HPDE6-E6E7 (cell line): ENCODE results near the gene CTDSPL2.
A peak's percentile ranks its signal among the peaks of the same experiment; 100 is the strongest.
"Not testable (repeated sequence)": the region's sequence is repeated elsewhere in the genome, so short reads cannot be mapped to it uniquely, and the experiment has no call there.

Source experiments
- DNase-seq: peaks from one replicate; pipeline ENCODE4 v3.0.0; 2011; ENCODE audit warnings: missing footprints; ENCODE audit errors: extremely low spot score

Gene CTDSPL2

DNA sequence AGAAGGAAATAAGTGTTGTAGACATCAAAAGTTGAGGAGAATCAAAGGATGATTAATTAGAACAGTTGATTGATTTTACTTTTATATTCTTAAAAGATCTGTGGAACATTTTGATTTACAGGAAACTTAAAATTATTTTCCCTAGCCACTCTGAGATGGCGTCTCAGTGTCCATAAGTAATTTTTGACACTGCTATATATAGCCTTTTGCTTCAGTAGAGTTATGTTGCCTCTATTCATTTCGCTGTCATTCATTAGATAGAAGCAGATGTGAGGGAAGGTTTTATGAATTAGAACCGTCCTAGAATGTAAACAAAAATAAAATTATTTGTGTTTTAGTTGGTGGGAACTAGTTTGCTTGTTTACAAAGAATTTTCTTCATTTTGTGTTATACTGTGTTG, 58.5 kb downstream of the CTDSPL2 start:
- DNase-seq = no peak

DNA sequence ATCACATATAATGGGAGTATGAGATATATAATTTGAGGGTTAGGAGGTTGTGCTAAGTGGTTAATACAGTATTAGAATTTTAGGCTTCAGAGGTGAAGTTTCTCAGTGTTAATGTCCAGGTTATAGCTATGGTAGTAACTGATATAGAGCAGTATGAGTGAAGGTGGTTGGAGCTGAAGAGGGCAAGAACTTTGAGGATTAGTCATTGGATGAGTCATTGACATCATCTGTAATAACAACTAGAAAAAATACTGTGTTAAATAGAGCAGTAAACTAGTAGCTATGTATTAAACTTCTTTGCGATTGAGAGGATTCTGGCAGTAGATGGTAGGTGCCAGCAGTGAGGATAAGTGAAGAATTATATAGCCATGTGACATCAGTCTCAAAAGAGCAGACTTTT, 62.0 kb downstream of the CTDSPL2 start:
- DNase-seq = peak; percentile 56

DNA sequence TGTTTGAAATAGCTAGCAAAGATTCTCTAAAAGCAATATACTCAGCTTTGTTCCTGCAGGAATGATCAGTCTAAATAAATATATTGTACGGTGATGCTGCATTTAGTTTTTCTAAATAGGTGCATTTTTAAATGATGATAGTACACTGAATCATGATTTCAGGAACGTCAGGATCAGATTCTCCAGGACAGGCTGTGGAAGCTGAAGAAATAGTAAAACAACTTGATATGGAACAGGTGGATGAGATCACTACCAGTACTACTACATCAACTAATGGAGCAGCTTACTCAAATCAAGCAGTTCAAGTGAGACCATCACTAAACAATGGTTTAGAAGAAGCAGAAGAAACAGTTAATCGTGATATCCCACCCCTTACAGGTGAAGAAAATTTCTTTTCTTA, 63.2 kb downstream of the CTDSPL2 start:
- no peak for DNase-seq

DNA sequence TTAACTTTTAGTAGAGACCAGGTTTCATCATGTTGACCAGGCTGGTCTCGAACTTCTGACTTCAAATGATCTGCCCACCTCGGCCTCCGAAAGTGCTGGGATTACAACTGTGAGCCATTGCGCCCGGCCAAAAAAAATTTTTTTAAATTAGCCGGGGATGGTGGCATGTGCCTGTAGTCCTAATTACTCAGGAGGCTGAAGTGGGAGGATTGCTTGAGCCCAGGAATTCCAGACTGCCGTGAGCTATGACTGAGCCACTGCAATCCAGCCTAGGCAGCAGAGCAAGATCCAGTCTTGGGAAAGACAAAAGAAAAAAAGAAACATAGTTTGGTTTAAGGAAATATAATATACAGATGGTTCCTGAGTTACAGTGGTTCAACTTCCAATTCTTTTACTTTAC, 64.6 kb downstream of the CTDSPL2 start:
- DNase-seq = no peak

DNA sequence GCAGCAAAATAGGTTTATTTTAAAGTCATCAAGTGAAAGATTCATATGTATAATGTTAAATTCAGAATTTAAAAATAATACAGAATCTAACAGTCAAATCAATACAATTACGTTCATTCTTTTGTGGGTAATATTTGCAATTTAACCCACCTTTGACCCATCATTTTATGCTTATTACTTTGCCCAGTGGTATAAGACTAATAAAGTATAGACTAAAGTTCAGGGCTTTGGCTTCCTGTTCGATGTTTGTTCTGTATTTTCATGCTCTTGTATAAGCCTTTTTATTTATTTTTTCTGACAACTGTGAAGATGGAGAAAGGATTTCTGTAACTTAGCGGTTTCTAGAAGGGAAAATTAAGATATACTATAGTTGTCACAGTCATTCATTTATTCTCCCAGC, 65.2 kb downstream of the CTDSPL2 start:
- no peak for DNase-seq

DNA sequence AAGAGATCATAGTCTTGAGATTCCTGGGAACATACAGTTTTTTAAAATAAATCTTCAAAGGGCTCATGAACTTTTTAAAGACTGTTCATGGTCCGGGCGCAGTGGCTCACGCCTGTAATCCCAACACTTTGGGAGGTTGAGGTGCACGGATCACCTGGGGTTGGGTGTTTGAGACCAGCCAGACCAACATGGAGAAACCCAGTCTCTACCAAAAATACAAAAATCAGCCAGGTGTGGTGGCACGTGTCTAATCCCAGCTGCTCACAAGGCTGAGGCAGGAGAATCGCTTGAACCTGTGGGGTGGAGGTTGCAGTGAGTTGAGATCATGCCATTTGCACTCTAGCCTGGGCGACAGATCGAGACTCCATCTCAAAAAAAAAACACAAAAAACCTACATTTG, 68.1 kb downstream of the CTDSPL2 start:
- no peak for DNase-seq

DNA sequence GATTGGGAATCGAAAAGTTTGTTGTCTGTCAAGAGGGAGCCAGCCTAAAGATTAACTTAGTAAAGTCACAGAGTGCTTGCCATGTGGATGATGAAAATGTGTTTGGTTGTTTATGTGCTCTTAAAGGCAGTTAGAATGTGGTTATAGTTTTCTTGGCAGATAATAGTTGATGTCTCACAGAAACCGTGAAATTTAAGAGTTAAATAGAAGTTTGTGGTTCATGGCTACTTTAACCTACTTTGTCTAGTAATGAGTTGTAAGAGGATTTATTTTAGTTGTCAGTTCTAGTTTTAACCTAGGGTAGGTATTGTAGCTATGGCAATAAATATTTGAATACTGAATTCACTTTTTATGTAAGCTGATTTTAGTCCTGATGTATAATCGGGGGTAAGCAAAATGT, 73.1 kb downstream of the CTDSPL2 start:
- no peak for DNase-seq

DNA sequence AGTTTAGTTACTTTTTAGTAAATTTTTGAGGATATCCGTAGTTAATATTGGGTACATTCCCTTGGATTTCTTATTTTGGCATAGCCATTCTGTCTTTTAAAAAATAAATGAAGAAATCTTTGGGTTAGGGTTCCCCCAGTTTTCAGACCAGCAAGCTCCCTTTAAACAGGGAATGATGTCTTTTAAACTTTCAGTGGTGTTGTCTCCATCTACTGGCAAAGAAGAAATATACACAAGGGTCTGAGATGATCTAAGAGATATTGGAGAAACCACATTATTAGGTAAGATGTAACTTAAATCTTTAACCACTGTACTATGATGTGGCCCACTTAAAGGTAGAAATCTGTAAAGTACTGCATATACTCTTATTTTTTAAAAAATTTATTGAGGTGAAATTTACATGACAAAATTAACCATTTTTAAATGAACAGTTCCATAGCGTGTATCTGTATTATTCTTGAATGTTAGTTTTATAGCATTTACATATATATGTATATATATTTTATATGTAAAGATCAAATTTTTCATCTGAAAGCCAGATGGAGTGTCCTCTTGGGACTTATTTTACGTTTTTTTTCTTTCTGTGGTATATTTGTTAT, 74.4 kb downstream of the CTDSPL2 start:
- peak; percentile 7 for DNase-seq

DNA sequence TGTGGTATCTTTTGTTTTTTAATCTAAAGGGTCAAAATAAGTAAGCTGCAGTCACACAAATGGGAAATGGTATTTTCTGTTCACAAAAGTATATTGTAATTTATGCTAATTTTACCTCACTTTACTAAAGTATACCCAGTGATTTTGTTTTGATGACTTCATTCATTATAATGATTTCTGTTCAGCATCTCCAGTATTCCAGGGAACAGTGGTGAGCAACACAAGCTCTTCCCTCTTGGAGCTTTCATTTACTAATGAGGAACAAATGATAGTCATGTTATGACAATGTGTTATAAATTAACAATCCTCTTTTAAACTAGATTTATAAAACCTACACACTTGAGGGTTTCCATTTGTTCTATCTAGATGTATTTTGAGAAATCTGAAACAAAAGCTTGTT, 89.0 kb downstream of the CTDSPL2 start:
- no peak for DNase-seq

DNA sequence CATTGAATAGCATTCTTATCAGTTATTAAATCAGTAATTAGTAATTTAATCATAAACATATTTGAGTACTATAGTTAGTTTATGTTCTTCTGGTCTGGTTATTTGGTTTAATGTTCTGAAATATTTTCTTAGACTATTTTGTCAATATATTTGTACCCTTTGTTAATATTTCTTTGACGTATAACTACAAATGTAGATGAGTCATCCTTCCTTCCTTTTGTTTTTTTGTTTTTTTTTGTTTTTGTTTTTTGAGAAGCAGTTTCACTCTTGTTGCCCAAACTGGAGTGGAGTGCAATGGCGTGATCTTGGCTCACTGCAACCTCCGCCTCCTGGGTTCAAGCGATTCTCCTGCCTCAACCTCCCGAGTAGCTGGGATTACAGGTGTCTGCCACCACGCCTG, 92.1 kb downstream of the CTDSPL2 start:
- DNase-seq = no peak

DNA sequence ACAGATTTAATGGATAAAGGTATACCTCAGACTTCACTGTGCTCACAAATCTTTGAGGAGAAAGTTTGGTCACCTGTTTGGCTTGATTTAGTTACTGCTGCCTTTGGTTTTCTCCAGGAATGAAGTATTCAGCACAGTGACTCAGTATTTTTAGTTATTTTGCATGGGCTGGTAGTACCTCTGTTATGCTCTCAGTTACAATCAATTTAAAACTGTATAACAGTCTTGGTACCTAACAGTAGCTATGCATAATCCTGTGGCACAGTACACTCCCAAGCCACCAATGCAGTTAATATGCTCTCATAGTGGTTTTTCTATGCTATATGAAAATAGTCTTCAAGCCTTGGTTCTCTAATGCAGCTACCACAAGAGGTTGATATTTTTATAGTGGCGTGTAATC, 97.6 kb downstream of the CTDSPL2 start:
- DNase-seq = no peak

DNA sequence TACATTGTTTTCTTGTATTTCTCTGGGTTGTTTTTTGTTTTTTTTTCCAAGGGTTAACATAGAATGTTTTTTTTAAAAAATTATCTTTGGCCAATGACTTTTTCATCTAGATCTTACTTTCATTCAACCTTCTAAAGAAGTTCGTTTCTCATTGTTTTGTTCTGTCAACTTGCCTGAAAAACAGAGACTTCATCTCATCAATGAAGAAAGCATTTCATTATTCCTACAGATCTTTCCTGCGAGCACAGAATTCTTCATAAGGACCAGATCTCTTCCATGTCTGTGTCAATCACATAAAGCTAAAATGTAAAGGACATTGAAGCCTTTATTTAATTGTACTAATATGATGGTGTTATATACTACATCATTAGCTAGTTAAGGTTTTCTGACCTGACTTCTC, 99.8 kb downstream of the CTDSPL2 start:
- no peak for DNase-seq

DNA sequence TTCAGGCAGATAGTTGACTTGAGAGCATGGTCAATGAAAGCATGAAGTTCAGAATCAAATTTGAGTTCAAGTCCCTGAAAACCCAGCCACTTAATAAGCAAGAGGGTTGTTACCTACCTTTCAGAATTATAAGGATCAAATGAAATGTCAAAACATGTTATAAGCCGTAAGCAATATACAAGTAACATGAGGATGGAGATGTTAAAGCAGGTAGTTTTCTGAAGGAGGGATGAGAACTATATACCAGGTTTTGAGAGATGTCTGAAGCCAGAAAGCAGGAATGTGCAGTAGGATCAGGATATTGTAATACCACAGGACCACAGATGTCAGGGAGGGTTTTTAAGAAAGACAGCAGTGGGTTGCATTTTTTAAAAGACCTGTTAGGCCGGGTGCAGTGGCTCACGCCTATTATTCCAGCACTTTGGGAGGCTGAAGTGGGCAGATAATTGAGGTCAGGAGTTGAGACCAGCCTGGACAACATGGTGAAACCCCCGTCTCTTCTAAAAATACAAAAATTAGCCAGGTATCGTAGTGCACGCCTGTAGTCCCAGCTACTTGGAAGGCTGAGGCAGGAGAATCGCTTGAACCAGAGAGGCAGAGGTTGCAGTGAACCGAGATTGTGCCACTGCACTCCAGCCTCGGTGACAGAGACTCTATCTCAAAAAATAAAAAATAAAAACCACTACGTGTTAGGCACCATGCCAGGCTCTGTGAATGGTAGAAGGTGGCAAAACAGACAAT, 102.6 kb downstream of the CTDSPL2 start:
- DNase-seq = no peak

DNA sequence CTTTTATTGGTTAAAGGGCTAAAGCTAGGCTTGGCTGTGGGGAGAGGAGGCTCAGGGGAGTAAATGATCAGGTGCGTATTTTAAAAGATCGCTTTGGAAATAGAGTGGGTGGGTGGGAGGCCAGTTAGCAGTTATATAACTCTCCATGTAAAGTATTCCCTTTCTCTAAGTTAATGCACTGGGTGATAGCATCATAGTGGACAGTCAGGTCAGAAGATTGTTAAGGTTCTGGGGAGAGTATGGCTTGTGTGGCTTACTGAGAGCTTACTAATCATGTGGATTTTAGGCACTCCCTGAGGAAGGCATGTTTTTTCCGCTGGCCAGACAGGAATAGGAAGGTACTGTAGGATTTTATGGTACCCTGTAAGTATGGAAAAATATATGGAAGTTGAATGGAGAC, 103.2 kb downstream of the CTDSPL2 start:
- DNase-seq = no peak

DNA sequence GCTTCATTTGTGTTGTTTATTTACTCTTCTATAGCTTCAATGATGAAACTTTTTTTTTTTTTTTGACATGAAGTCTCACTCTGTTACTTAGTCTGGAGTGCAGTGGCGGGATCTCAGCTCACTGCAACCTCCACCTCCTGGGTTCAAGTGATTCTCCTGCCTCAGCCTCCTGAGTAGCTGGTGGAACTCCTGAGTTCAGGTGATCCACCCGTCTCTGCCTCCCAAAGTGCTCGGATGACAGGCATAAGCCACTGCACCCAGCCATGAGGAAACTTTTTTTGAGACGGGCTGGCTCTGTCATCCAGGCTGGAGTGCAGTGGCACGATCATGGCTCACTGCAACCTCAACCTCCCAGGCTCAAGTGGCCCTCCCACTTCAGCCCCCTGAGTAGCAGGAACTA, 104.8 kb downstream of the CTDSPL2 start:
- DNase-seq = not testable (repeated sequence)

DNA sequence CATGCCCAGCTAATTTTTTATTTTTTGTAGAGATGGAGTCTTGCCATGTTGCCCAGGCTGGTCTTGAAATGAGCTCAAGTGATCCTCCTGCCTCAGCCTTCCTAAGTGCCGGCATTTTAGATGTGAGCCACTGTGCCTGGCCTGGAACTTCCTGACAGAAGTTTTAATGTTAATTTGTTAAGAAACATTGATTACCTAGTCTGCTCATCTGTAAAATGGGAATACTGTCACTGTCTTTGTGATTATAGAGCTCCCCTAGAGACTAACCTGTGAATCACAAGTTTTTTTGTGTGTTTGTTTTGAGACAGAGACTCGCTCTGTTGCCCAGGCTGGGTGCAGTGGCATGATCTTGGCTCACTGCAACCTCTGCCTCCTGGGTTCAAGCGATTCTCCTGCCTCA, 105.3 kb downstream of the CTDSPL2 start:
- no peak for DNase-seq

DNA sequence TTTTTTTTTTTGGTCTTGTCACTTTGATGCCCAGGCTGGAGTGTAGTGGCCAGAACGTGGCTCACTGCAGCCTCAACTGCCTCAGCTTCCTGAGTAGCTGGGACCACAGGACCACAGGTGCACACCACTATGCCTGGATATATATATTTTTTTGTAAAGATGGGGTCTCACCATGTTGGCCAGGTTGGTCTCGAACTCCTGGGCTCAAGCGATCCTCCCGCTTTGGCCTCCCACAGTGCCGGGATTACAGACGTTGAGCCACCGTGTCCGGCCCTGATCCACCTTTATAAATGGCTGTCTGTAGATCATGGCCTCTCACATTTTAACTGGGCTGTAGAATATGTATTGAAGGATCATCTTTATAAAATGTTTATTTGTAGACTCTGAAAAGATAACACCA, 107.7 kb downstream of the CTDSPL2 start:
- no peak for DNase-seq

DNA sequence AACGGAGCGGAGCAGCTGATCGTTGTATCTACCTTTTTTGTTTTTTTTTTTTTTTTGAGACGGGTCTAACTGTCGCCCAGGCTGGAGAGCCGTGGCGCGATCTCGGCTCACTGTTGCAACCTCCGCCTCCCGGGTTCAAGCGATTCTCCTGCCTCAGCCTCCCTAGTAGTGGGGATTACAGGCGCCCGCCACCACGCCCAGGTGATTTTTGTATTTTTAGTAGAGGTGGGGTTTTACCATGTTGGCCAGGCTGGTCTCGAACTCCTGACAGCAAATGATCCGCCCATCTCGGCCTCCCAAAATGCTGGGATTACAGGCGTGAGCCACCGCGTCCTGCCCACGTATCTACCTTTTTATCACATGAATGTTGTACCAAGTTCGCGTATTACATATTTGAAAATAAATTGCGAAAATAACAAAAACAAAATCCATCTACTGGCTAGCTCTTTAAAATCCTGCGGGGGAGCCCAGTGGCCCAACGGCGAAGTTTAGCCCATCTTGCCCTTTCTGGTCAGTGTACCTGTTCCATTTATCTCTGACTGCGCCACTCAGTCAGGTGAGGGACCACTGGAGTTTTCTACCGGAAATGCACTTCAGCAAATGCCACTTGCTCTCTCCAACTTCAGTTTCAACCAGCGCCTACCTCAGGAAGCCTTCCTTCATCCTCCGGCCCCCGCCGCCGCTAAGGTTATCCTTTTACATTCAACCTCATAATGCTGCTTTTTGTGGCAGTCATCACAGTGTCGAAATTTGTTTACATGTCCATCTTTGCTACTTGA, 108.3 kb downstream of the CTDSPL2 start:
- no peak for DNase-seq

DNA sequence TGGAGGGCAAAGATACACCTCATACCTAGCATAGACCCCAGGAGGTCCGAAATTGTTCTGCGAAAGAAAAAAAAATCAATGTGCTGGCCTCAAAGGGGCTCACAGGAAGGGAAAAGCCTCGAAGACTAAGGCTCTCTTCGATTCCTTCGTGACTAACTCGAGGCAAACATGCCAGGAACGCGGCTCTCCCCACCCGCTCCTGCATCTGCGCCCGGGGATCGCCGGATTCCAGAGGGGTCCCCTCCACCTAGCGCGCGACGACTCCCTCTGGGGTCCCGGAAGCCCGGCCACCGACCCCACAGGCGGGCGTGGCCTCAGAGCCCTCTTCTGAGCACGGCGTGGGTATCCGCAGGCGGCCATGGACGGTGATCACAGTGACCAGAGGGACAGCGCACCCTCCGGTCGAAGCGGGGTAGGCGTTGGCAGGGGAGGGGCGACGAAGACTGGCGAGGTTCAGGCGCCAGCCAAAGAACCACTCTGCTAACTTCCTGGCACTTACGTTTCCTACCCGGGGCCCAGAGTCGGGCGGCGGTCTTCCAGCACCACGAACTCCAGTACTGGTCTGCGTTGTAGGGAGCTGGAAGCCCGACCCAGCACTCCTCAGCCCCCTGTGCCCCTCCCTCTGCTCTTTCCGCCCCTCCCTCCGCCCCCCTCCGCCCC, 109.0 kb downstream of the CTDSPL2 start:
- DNase-seq = peak; percentile 81

DNA sequence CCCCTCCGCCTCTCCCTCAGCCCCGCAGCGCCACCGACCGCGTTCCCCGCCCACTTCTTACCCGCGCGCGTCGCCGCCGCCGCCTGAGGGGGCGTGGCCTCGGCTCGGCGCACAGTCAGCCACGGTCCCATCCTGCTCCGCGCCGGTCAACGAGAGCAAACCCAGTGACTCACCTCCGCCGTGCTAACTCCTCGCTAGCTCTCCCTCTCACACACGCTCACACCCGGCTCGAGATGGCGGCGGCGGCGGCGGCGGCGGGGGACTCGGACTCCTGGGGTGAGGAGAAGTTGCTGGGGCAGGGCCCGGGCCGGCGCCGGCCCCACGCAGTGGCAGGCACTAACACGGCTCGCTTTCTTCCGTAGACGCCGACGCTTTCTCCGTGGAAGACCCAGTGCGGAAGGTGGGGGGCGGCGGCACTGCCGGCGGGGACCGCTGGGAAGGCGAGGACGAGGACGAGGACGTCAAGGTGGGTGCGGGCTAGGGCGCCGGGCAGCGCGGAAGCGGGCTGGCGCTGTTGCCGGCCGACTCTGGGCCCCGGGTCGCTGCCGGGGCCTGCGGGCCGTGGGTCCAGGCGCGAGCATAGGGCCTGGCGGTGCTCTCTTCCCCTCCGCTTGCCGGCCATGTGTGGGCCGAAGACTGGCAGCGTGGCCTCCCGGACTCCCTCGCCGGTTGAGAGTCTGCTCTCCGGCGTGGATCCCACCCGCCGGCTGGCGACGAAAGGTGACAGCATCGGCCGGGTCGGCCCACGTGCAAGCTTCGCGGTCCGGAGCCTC, 109.7 kb downstream of the CTDSPL2 start, which contains the start of gene EIF3J:
EIF3J (plus strand) TSS at position 186 of the 773 bp plus-strand sequence; CDS start at position 234, 48 bp downstream.
- DNase-seq = peak; percentile 93

DNA sequence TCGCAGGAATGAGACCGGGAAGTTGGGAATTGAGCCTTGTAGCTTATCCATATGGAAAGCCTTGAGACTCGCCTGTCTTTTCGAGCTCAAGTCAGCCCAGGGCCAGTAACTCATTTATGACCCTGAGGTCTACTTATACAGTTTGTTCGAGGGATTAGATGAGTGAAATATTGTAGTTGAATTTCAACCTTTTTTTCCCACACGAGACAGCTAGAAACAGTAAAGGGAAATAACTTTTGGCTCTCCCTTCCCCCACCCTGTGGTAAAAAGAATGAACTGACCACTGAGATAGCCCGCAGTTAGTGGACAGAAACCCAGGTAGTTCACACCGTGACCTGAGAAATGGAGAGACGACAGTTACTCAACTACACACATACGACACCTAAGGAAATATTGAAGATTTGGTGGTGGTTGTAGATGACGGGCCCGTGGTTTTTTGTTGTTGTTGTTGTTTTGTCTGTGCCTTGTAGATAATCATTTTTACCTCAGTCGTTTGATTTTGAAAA, 110.4 kb downstream of the CTDSPL2 start:
- no peak for DNase-seq
